Activated CD4-positive, alpha-beta T cell treated with anti-CD3 and anti-CD28 coated beads, Interleukin-2, amount 50 U/mL, for 24 hours (primary cell): Measurements from ENCODE around the gene EBNA1BP2.
"Not testable (repeated sequence)": the region's sequence is repeated elsewhere in the genome, so short reads cannot be mapped to it uniquely, and the experiment has no call there.

Source experiments
- DNase-seq, 2 donors: peaks; one replicate each; pipeline ENCODE4 v3.0.0-alpha.2; 2020; ENCODE audit warnings: low read depth in 1 of 2, low spot score in 1 of 2

The EBNA1BP2 gene

DNA sequence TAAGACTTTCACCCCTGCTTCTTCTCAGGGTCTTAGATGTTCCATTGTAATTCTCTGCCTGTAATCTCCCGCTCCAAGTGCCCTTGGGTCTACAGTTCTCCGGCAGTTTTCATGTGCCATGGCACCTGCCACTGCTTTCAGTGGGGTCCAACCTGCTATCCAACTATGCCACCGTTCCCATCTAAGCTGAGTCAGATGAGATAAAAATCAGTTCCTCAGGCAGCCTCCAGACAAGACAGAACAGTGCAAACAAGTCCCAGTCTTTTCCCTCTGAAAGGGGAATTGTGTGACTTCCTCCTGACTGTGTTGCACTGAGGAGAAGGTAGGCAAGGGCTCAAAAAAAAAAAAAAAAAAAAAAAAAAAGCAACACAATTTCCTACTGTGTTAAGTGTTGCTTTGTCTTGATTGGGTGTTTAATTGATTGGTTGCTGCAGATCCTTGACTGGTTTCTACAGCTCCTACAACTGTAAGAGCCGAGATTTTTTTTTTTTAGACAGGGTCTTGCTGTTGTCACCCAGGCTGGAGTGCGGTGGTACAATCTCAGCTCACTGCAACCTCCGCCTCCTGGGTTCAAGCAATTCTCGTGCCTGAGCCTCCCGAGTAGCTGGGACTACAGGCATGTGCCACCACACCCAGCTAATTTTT is 50.7 kb downstream of the EBNA1BP2 start:
- no peak for DNase-seq

DNA sequence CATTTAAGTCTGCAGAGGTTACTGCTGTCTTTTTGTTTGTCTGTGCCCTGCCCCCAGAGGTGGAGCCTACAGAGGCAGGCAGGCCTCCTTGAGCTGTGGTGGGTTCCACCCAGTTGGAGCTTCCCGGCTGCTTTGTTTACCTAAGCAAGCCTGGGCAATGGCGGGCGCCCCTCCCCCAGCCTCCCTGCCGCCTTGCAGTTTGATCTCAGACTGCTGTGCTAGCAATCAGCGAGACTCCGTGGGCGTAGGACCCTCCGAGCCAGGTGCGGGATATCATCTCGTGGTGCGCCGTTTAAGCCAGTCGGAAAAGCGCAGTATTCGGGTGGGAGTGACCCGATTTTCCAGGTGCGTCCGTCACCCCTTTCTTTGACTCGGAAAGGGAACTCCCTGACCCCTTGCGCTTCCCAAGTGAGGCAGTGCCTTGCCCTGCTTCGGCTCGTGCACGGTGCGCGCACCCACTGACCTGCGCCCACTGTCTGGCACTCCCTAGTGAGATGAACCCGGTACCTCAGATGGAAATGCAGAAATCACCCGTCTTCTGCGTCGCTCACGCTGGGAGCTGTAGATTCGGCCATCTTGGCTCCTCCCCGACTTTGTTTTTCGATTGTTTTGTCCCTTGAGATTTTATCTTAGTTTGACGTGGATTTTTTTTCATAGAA is 52.0 kb downstream of the EBNA1BP2 start:
- not testable (repeated sequence) for DNase-seq
